ENCODE measurements around the gene BIK.
"Not testable (repeated sequence)": the region's sequence is repeated elsewhere in the genome, so short reads cannot be mapped to it uniquely, and the experiment has no call there.

BIK gene

GRCh38 chr22:43110444-43110926 lies at the start of gene BIK:
Gene BIK (plus strand): TSS chr22:43110750. CDS start chr22:43124023, 13,273 bp downstream.
- DNase-seq, result peak; percentile 60

- no peak for DNase-seq
Measured at GRCh38 chr22:43066134-43066533, 44.4 kb upstream of the BIK start.

- no peak for DNase-seq
Measured at GRCh38 chr22:43066844-43067385, 43.6 kb upstream of the BIK start.

GRCh38 chr22:43077121-43077877 lies 33.3 kb upstream of the BIK start:
- DNase-seq, result peak; percentile 69

- no peak for DNase-seq
Measured at GRCh38 chr22:43078522-43078921, 32.0 kb upstream of the BIK start.

- DNase-seq, result no peak
Measured at GRCh38 chr22:43079742-43080141, 30.8 kb upstream of the BIK start.

- no peak for DNase-seq
Measured at GRCh38 chr22:43080616-43081015, 29.9 kb upstream of the BIK start.

- DNase-seq, result no peak
Measured at GRCh38 chr22:43081968-43082367, 28.6 kb upstream of the BIK start.

GRCh38 chr22:43085658-43086606 lies 24.6 kb upstream of the BIK start:
- no peak for DNase-seq

GRCh38 chr22:43088627-43088983 lies 21.9 kb upstream of the BIK start:
- DNase-seq, result peak; percentile 30

- peak; percentile 89 for DNase-seq
Measured at GRCh38 chr22:43088984-43089717, 21.4 kb upstream of the BIK start, which contains the start of gene TTLL1. Gene TTLL1 (minus strand): TSS chr22:43089391. CDS start chr22:43075586, 13,805 bp downstream.

GRCh38 chr22:43090130-43090789 lies 20.3 kb upstream of the BIK start:
- DNase-seq, result peak; percentile 83

- no peak for DNase-seq
Measured at GRCh38 chr22:43092085-43092484, 18.5 kb upstream of the BIK start.

- peak; percentile 15 for DNase-seq
Measured at GRCh38 chr22:43094085-43094484, 16.5 kb upstream of the BIK start.

- DNase-seq, result no peak
Measured at GRCh38 chr22:43094551-43094950, 16.0 kb upstream of the BIK start.

GRCh38 chr22:43096420-43096819 lies 14.1 kb upstream of the BIK start:
- DNase-seq, result no peak

GRCh38 chr22:43098356-43098755 lies 12.2 kb upstream of the BIK start:
- DNase-seq, result no peak

GRCh38 chr22:43099095-43099494 lies 11.5 kb upstream of the BIK start:
- no peak for DNase-seq

- no peak for DNase-seq
Measured at GRCh38 chr22:43100225-43100624, 10.3 kb upstream of the BIK start.

- no peak for DNase-seq
Measured at GRCh38 chr22:43101306-43101705, 9.2 kb upstream of the BIK start.

GRCh38 chr22:43104056-43104625 lies 6.4 kb upstream of the BIK start:
- DNase-seq, result not testable (repeated sequence)

GRCh38 chr22:43104950-43105349 lies 5.6 kb upstream of the BIK start:
- DNase-seq, result not testable (repeated sequence)
